Measurements from ENCODE around the gene UBE2G2.

Gene UBE2G2

DNA sequence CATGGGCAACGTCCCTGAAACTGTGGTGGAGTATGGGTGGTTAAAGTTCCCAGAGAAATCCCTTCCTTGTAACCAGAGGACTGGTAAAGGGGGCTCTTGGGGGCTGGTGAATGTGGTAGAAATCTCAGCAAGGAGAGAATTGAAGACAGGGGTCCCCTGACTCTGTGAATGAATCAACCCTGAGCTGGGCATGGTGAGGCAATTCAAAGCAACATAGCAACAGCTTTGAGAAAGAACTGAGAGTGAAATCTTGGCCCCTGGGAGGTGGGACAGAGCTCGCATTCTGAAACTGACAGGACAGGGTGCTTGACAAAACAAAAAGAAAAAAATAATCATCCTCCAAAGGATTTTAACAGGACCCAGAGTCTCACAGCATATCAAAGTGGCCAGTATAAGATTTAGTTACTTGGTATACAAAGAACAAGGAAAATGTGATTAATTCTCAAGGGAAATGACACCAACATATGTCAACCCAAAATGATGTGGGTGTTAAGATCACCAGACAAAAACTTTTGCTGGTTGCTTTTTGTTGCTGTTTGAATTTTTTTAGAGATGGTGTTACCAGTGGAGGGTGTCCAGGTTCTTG is 28.0 kb upstream of the UBE2G2 start:
- no peak for TF ChIP-seq CTCF (IDR thresholded peaks at IDR 0.05; ENCODE audit: control insufficient read depth, insufficient read depth, low read depth, low read length, missing control alignments)
- no peak for DNase-seq (ENCODE audit: low read depth)
- no peak overlapping the region for H3K4me3 ChIP-seq (ENCODE audit: control insufficient read depth, low read depth, low read length)

- no peak for TF ChIP-seq CTCF (IDR thresholded peaks at IDR 0.05; ENCODE audit: control insufficient read depth, insufficient read depth, low read depth, low read length, missing control alignments)
- no peak for DNase-seq (ENCODE audit: low read depth)
- H3K4me3 ChIP-seq (ENCODE audit: control insufficient read depth, low read depth, low read length): no peak overlapping the region
Measured at GRCh38 chr21:44828362-44829056, 26.9 kb upstream of the UBE2G2 start.

- no peak for DNase-seq (ENCODE audit: low read depth)
- TF ChIP-seq CTCF (IDR thresholded peaks at IDR 0.05; ENCODE audit: control insufficient read depth, insufficient read depth, low read depth, low read length, missing control alignments): no peak
- no peak overlapping the region for H3K4me3 ChIP-seq (ENCODE audit: control insufficient read depth, low read depth, low read length)
Measured at GRCh38 chr21:44823179-44823660, 21.6 kb upstream of the UBE2G2 start.

DNA sequence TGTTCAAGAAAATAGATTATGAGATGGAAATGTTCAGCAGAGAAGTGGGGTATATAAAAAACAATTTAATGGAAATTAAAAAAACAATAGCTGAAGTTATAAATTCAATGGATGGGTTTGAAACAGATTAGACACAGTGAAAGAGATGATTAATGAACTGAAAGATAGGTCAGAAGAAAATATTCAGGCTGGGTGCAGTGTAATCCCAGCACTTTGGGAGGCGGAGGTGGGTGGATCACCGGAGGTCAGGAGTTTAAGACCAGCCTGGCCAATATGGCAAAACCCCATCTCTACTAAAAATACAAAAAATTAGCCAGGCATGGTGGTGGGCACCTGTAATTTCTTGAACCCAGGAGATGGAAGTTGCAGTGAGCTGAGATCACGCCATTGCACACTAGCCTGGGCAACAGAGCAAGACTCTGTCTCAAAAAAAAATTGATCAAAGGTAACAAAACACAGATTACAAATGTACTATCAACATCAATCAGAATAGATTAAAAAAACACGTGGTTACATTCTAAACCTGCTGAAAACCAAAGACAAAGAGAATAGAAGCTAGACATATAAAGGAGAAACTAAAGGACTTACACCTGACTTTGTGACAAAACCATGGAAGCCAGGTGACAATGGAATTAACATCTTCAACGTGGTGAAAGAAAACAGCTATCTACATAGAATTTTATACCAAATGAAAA is 21.0 kb upstream of the UBE2G2 start:
- no peak overlapping the region for H3K4me3 ChIP-seq (ENCODE audit: control insufficient read depth, low read depth, low read length)
- no peak for TF ChIP-seq CTCF (IDR thresholded peaks at IDR 0.05; ENCODE audit: control insufficient read depth, insufficient read depth, low read depth, low read length, missing control alignments)
- DNase-seq (ENCODE audit: low read depth): no peak

- no peak for TF ChIP-seq CTCF (IDR thresholded peaks at IDR 0.05; ENCODE audit: control insufficient read depth, insufficient read depth, low read depth, low read length, missing control alignments)
- DNase-seq (ENCODE audit: low read depth): no peak
- no peak overlapping the region for H3K4me3 ChIP-seq (ENCODE audit: control insufficient read depth, low read depth, low read length)
Measured at GRCh38 chr21:44820851-44821250, 19.2 kb upstream of the UBE2G2 start.

DNA sequence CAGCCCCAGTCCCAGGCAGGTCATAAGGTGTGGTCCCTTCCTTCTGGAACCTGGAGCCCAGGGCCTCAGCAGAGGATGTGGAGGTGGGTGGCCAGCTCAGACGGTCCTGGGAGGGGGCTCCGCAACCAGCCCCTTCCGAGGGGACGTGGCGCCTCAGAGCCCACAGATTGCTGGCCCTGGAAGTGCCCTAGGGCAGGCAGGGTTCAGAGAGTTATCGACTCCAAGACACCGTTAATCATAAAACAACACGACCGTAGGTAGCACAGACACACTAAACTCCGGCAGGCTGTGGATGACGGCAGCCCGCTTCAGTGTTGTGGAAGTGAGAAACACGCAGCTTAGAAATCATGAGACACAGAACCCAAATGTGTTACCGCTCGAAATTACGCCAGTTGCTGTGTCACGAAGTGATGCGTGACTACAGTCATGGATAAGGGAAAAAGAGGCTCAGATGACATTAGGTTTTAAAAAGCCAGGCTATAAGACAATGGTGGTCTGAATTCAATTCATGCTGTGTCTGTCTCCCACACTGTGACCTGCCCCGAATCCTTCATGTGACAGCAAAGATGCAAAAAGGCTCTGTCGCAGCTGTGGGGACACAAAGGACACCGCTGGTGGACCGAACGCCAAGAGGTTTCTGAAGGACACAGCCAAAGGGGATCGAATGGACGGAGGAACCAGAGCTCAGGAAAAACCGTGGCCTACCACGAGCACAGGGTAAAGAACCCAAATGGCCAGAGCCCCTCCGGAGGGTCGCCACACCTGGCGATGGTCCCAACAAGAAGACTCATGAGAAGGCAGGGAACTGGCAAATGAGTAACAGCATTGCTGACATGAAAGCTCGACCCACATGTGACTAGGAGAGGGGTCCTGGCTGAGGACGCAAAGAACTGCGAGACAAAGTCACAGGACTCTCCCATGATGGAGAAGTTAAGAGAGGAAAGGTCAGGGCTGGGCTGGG is 17.9 kb upstream of the UBE2G2 start:
- no peak for TF ChIP-seq CTCF (IDR thresholded peaks at IDR 0.05; ENCODE audit: control insufficient read depth, insufficient read depth, low read depth, low read length, missing control alignments)
- no peak overlapping the region for H3K4me3 ChIP-seq (ENCODE audit: control insufficient read depth, low read depth, low read length)
- DNase-seq (ENCODE audit: low read depth): no peak

Measured in AG09309 (cell line).